ENCODE measurements around the gene CEBPA.

The CEBPA gene

DNA sequence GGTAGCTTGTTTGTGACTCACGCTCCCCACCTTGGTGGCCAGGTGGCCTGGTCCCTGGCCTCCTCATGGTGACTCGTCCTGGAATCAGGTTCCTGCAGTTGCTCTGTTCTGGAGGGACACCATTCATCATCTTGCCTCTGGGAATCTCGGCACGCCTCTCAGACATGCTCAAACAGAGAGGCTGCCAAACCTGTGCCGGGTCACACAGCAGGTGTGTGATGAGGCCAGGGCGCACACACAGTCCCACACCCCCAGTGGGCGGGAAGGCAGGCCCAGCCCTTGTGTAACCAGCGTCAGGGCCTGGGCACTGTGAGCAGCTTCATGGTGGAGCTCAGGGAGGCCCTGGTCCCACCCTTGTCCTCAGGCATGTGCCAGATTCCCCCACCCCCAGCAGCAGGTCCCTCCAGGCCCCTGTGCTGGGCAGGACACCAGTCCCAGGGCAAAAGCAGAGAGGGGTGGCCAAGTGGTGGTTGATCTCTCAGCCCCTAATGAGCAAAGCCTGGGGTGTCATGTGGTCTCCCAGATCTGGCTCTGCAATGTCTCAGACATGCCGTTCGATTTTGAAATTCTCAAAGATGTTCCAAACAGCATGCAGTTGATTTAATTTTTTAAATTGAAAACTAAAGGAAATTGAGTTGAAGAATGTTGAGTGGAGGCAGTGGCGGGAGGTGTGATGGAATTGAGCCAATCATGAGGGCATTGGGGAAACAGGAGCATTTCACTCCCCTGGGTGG lies 12.1 kb downstream of the CEBPA start:
- Histone ChIP-seq H3K36me3 (replicated peaks; ENCODE audit: insufficient read depth, low read length) (no peaks in the 10 kb centered on the region), H3K79me2 (ENCODE audit: low read length) (no peaks in the 10 kb centered on the region), H2AFZ (ENCODE audit: low read length) (no peak overlapping the region), H3K9me3 (replicated peaks; ENCODE audit: insufficient read depth, low read length) (no peaks in the 10 kb centered on the region), H3F3A (ENCODE audit: insufficient read depth, low read length) (no peaks in the 10 kb centered on the region), H3K4me1 (ENCODE audit: low read length) (no peaks in the 10 kb centered on the region), H3K27ac (ENCODE audit: low read length) (no peak overlapping the region), H3K4me3 (ENCODE audit: low read length) (no peak overlapping the region), H4K20me1 (ENCODE audit: insufficient read depth, low read length) (no peaks in the 10 kb centered on the region), H3K4me2 (ENCODE audit: low read depth, low read length) (no peak overlapping the region), H3K27me3 (replicated peaks; ENCODE audit: insufficient read depth, low read length) (peaks cover 86% of the 10 kb centered on the region), H3K9me2 (replicated peaks; ENCODE audit: insufficient read depth, low read length) (no peaks in the 10 kb centered on the region), H3K9ac (ENCODE audit: low read length) (no peak overlapping the region)
- DNase-seq: no peak
- no peak for TF ChIP-seq EZH2 (optimal IDR thresholded peaks at IDR 0.05; ENCODE audit: low read depth, low read length)
- TF ChIP-seq, protein P1, sequence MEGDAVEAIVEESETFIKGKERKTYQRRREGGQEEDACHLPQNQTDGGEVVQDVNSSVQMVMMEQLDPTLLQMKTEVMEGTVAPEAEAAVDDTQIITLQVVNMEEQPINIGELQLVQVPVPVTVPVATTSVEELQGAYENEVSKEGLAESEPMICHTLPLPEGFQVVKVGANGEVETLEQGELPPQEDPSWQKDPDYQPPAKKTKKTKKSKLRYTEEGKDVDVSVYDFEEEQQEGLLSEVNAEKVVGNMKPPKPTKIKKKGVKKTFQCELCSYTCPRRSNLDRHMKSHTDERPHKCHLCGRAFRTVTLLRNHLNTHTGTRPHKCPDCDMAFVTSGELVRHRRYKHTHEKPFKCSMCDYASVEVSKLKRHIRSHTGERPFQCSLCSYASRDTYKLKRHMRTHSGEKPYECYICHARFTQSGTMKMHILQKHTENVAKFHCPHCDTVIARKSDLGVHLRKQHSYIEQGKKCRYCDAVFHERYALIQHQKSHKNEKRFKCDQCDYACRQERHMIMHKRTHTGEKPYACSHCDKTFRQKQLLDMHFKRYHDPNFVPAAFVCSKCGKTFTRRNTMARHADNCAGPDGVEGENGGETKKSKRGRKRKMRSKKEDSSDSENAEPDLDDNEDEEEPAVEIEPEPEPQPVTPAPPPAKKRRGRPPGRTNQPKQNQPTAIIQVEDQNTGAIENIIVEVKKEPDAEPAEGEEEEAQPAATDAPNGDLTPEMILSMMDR (IDR thresholded peaks at IDR 0.05; ENCODE audit: low read length): no peak
- TF ChIP-seq EZH2phosphoT487 (IDR thresholded peaks at IDR 0.05; ENCODE audit: low read length): no peak

DNA sequence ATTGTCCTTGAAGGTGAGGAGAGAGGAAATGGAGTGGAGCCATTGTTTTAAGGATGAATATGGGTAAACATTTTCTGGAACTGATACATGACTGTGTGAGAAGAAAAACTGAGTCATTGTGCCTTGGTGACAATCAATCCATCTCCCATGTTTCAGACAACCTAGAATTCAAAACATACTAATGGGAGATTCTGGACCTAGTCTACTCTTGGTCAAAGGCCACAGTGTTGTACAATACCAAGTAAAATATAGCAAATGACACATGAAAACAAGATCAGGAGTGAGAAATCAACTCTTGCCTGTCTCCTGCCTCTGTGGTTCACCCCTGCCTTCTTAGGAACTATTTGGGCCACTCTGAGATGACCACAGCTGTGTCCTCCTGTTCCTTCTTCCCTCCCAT lies 13.1 kb downstream of the CEBPA start:
- no peak overlapping the region for H3K9ac ChIP-seq (ENCODE audit: low read length)
- no peak overlapping the region for H3K4me2 ChIP-seq (ENCODE audit: low read depth, low read length)
- H3K79me2 ChIP-seq (ENCODE audit: low read length): no peaks in the 10 kb centered on the region
- no peaks in the 10 kb centered on the region for H4K20me1 ChIP-seq (ENCODE audit: insufficient read depth, low read length)
- no peak overlapping the region for H2AFZ ChIP-seq (ENCODE audit: low read length)
- DNase-seq: no peak
- H3K9me3 ChIP-seq (replicated peaks; ENCODE audit: insufficient read depth, low read length): no peaks in the 10 kb centered on the region
- H3K27me3 ChIP-seq (replicated peaks; ENCODE audit: insufficient read depth, low read length): peaks cover 90% of the 10 kb centered on the region
- no peaks in the 10 kb centered on the region for H3K36me3 ChIP-seq (replicated peaks; ENCODE audit: insufficient read depth, low read length)
- TF ChIP-seq, protein P1 (IDR thresholded peaks at IDR 0.05; ENCODE audit: low read length): no peak
- TF ChIP-seq EZH2phosphoT487 (IDR thresholded peaks at IDR 0.05; ENCODE audit: low read length) (no peak), EZH2 (optimal IDR thresholded peaks at IDR 0.05; ENCODE audit: low read depth, low read length) (no peak)
- H3K27ac ChIP-seq (ENCODE audit: low read length): no peak overlapping the region
- H3F3A ChIP-seq (ENCODE audit: insufficient read depth, low read length): no peaks in the 10 kb centered on the region
- H3K4me1 ChIP-seq (ENCODE audit: low read length): no peaks in the 10 kb centered on the region
- H3K4me3 ChIP-seq (ENCODE audit: low read length): no peak overlapping the region
- H3K9me2 ChIP-seq (replicated peaks; ENCODE audit: insufficient read depth, low read length): no peaks in the 10 kb centered on the region

DNA sequence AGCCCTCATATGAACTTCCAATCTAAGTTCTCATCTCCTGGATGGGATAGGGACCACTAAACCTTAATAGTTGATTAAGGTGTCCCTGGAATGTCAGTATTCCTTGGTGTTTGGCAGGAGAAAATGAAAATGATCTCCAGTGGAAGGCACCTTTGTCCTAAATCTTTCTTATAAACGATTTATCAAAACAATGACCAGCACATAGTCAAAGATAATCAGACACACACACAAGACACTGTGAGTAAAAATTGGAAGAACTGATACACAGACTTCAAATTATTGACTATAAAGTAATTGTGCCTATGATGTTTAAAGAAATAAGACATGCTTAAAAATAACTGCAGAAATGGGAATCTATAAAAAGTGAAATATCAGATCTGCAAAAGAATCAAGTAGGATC lies 13.7 kb downstream of the CEBPA start:
- no peaks in the 10 kb centered on the region for H3K36me3 ChIP-seq (replicated peaks; ENCODE audit: insufficient read depth, low read length)
- H4K20me1 ChIP-seq (ENCODE audit: insufficient read depth, low read length): no peaks in the 10 kb centered on the region
- no peaks in the 10 kb centered on the region for H3K9me2 ChIP-seq (replicated peaks; ENCODE audit: insufficient read depth, low read length)
- no peak overlapping the region for H3K27ac ChIP-seq (ENCODE audit: low read length)
- no peaks in the 10 kb centered on the region for H3K79me2 ChIP-seq (ENCODE audit: low read length)
- DNase-seq: no peak
- no peak overlapping the region for H3K9ac ChIP-seq (ENCODE audit: low read length)
- H2AFZ ChIP-seq (ENCODE audit: low read length): no peak overlapping the region
- H3K4me2 ChIP-seq (ENCODE audit: low read depth, low read length): no peak overlapping the region
- peaks cover 89% of the 10 kb centered on the region for H3K27me3 ChIP-seq (replicated peaks; ENCODE audit: insufficient read depth, low read length)
- no peak overlapping the region for H3K4me3 ChIP-seq (ENCODE audit: low read length)
- H3F3A ChIP-seq (ENCODE audit: insufficient read depth, low read length): no peaks in the 10 kb centered on the region
- no peaks in the 10 kb centered on the region for H3K9me3 ChIP-seq (replicated peaks; ENCODE audit: insufficient read depth, low read length)
- no peaks in the 10 kb centered on the region for H3K4me1 ChIP-seq (ENCODE audit: low read length)
- TF ChIP-seq, protein P1 (IDR thresholded peaks at IDR 0.05; ENCODE audit: low read length): no peak
- TF ChIP-seq EZH2phosphoT487 (IDR thresholded peaks at IDR 0.05; ENCODE audit: low read length) (no peak), EZH2 (optimal IDR thresholded peaks at IDR 0.05; ENCODE audit: low read depth, low read length) (no peak)
